Right lung (tissue), 5 donors: ENCODE data around the gene RAD50. TPM values are rescaled to one million over a fixed set of nuclear protein-coding genes. Genes with fewer than 3 reads are reported as not detected.
"Not testable (repeated sequence)": the region's sequence is repeated elsewhere in the genome, so short reads cannot be mapped to it uniquely, and the experiment has no call there.

Experiments used
- DNase-seq, 2 donors: peaks; one replicate each; pipeline ENCODE4 v3.0.0-alpha.2; 2013
- polyA plus RNA-seq, 5 donors: library from polyadenylated mRNA; unstranded; fragments of 120-200 nt; gene quantifications; one replicate each; pipeline versions ENCODE4 v1.2.1 to v1.2.3, GENCODE V29; 2013; ENCODE audit warnings: inconsistent platforms in 1 of 5, low replicate concordance in 1 of 5; ENCODE audit not compliant: insufficient read length in 5 of 5, insufficient read depth in 1 of 5

RAD50 gene
- polyA plus RNA-seq, 5 donors = 28.6 to 49.1 (median 38.7) TPM

- DNase-seq = peak in 1 of 2 donors; percentile 2
These were observed 519 bp upstream of the RAD50 start for GRCh38 chr5:132556153-132556762.

GRCh38 chr5:132557478-132558172, 848 bp downstream of the RAD50 start:
- DNase-seq = peak; percentile 22 to 26

GRCh38 chr5:132559383-132560060, 2.7 kb downstream of the RAD50 start:
- DNase-seq = no peak

DNA sequence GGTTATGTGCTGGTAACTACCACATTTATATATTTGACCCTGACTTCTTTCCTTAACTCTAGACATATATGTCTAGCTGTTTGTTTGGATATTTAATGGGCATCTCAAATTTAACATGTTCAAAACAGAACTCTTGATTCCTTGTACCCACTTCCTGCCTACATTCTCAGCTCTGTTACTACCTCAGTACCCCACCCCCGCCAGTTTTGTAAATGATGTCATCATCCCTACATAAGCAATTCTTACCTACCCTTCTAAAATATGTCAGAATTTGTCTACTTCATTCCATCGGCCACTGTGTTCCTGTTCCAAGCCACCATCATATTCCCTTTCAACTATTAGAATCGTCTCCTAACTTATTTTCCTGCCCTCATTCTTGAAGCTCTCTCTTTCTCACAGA, 4.8 kb downstream of the RAD50 start:
- DNase-seq = no peak

- DNase-seq = not testable (repeated sequence)
These were observed 7.8 kb downstream of the RAD50 start for GRCh38 chr5:132564555-132564954.

DNA sequence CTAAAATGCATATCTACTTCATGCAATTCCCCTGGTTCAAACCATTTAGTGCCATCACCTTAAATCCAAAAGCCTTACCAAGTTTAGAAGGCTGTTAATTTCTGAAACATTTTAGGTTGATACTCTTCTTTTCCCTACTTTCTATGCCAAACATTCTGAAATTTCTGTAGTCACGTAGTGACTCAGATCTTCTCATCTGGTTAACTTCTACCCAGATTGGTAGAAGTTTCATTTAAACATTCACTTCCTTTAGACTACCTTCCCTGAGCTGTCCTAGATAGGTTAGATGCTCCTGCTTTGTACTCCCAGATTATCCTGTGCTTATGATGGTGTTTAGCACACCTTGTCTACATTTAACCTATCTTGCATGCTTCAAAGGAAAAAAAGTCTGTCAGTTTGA, 9.9 kb downstream of the RAD50 start:
- no peak for DNase-seq

GRCh38 chr5:132576123-132576522, 19.3 kb downstream of the RAD50 start:
- DNase-seq = no peak

DNA sequence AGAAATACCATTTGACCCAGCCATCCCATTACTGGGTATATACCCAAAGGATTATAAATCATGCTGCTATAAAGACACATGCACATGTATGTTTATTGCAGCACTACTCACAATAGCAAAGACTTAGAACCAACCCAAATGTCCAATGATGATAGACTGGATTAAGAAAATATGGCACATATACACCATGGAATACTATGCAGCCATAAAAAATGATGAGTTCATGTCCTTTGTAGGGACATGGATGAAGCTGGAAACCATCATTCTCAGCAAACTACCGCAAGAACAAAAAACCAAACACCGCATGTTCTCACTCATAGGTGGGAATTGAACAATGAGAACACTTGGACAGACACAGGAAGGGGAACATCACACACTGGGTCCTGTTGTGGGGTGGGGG, 27.8 kb downstream of the RAD50 start:
- DNase-seq = not testable (repeated sequence)

DNA sequence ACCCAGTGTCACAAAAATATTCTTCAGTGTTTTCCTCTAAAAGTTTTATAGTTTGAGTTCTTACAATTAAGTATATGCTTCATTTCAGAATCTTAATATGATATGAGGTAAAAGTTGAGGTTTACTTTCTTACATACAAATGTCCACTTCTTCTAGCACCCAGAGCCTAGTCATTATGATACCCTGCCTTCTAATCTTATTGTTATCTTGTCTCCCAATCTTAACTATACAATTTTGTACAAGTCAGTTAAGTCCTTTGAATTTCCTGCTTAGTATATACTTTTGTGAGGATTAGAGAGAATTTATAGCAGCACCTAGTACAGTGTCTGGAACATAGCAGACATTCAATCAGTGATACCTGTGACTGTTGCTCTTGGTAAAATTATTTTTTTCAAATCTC, 29.3 kb downstream of the RAD50 start:
- no peak for DNase-seq

DNA sequence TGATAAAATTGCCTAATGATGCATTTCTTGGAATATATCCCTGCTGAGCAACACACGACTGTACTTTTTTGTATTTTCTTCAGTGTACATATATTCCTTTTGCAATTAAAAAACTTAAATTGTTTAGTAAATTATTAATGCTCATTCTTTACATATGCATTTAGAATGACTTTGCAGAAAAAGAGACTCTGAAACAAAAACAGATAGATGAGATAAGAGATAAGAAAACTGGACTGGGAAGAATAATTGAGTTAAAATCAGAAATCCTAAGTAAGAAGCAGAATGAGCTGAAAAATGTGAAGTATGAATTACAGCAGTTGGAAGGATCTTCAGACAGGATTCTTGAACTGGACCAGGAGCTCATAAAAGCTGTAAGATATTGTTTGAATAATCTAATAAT, 32.7 kb downstream of the RAD50 start:
- DNase-seq = no peak

- no peak for DNase-seq
These were observed 34.4 kb downstream of the RAD50 start for GRCh38 chr5:132591145-132591544.

- DNase-seq = no peak
These were observed 35.7 kb downstream of the RAD50 start for GRCh38 chr5:132592521-132592920.

GRCh38 chr5:132594170-132594569, 37.4 kb downstream of the RAD50 start:
- no peak for DNase-seq

DNA sequence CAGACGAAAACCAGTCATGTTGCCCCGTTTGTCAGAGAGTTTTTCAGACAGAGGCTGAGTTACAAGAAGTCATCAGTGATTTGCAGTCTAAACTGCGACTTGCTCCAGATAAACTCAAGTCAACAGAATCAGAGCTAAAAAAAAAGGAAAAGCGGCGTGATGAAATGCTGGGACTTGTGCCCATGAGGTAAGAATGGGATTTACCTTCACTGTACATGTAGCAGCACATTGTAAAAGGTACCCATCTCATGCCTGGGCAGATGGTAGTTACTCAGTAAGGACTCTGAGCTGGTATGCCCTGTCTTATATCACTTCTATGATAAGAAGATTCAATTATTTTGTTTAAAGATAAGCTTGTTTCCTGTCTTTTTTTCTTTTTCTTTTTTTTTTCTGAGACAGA, 38.8 kb downstream of the RAD50 start:
- DNase-seq = no peak

GRCh38 chr5:132601071-132601728, 44.4 kb downstream of the RAD50 start:
- DNase-seq = no peak

GRCh38 chr5:132607095-132607494, 50.3 kb downstream of the RAD50 start:
- no peak for DNase-seq

GRCh38 chr5:132608107-132608506, 51.3 kb downstream of the RAD50 start:
- DNase-seq = no peak

- DNase-seq = no peak
These were observed 55.2 kb downstream of the RAD50 start for GRCh38 chr5:132611965-132612364.

DNA sequence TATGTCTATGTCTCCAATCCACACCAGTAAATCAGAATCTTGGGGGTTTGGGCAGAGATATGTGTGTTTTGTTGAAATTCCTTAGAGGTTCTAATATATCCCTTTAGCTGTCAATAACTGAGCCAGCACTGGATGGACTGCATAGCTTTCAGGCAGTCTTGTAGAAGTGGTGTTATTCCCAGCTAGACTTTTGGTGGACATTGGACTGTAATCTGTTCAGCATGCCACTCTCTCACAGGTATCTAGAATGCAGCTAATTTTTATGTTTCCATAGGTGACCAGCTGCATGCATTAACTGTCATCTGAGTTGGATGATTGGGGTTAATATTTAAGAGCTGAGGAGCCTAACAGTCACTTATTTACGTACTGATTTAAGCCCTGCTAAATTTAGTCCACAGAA, 56.1 kb downstream of the RAD50 start:
- no peak for DNase-seq

GRCh38 chr5:132621699-132622098, 64.9 kb downstream of the RAD50 start:
- DNase-seq = no peak

DNA sequence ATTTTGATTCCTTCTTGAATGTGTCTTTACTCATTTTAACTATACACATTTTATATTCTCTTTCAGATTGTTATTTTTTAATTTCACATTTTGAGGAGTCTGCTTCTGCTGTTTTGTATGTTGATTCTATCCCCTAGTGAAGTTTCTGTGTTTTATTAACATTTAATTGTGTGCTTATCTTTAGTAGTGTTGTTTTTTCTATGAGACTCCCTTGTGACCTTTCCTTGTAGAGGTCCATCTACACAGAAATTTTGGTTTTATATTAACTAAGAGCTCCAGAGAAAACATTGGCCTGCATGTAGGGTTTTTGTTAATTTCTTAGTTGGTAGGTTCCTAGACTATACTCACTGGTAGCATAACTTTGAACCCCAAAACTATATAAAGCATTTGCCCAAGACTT, 65.8 kb downstream of the RAD50 start:
- no peak for DNase-seq

DNA sequence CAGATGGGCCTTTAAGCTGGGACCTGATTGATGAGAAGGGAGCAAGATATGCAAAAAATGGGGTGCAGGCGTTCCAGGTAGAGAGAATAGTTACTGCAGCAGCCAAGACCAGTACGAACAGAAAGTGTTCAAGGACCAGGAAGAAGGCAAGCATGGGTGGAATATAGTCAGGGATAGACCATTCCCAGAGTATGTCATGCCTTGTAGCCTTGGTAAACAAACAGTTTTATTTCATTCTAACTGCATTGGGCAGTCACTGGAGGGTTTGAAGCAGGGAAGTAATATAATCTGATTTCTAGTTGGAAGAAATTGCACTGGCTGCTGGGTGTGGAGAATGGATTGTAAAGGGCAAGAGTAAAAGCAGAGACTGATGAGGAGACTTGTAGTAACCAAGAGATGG, 70.7 kb downstream of the RAD50 start:
- DNase-seq = no peak

DNA sequence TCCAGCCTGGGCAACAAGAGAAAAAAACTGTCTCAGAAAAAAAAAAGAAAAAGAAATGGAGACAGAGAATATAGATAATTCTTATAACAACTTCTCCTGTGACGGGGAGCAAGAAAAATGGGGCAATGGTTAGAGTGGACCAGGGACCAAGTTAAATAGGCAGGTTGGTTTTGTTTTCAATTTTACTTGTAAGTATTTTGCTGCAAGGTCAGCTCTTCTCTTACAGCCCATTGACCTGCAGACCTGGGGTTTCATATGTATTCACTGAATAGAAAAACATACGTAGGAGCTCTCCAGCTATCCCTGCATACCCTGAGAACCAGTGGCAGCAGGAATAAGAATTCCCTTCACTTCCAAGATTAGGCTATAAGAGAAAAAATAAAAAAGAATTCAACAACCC, 72.0 kb downstream of the RAD50 start:
- no peak for DNase-seq
